ENCODE results near the gene C6orf52. TPM values are rescaled to one million over a fixed set of nuclear protein-coding genes. Genes with fewer than 3 reads are reported as not detected.

Gene C6orf52
- total RNA-seq, 1 donor from 2014 or later = 0.49 TPM

Other genes with a start within 250 kb of the C6orf52 start
- 51.9 TPM for gene GCNT2, start 173.3 kb downstream of the C6orf52 start, total RNA-seq
- 11.5 TPM for gene PAK1IP1, start 356 bp upstream of the C6orf52 start, total RNA-seq
- gene TMEM14C, start 28.5 kb upstream of the C6orf52 start, total RNA-seq = 120 TPM
- 106 TPM for gene TMEM14B, start 53.2 kb upstream of the C6orf52 start, total RNA-seq
- gene MAK, start 143.9 kb upstream of the C6orf52 start, total RNA-seq = not detected
- gene GCM2, start 187.4 kb upstream of the C6orf52 start, total RNA-seq = not detected
- 0.92 TPM for gene SYCP2L, start 192.4 kb upstream of the C6orf52 start, total RNA-seq

Measured in Right ventricle myocardium inferior (tissue), 1 donor.